H9 (cell line): ENCODE data around the gene STK24. TPM values are rescaled to one million over a fixed set of nuclear protein-coding genes. Genes with fewer than 3 reads are reported as not detected.

Experiments
- DNase-seq: peaks from one replicate; pipeline ENCODE4 v3.0.0-alpha.2; 2017
- H2AFZ ChIP-seq: one replicate; pipeline ENCODE4 v1.6.1; 2013; ENCODE audit warnings: mild to moderate bottlenecking, low read length, control low read depth, moderate library complexity
- H2AK5ac ChIP-seq: 2 replicates; pipeline ENCODE4 v1.6.1; 2013; ENCODE audit warnings: low read length, control low read depth, mixed read lengths; ENCODE audit not compliant: insufficient read length
- H2BK120ac ChIP-seq: one replicate; pipeline ENCODE4 v1.6.1; 2013; ENCODE audit warnings: low read depth, mild to moderate bottlenecking, low read length, control low read depth, inconsistent platforms; ENCODE audit not compliant: poor library complexity, severe bottlenecking
- H2BK12ac ChIP-seq: 2 replicates; pipeline ENCODE4 v1.6.1; 2013; ENCODE audit warnings: low read length, control low read depth, mixed read lengths, low read depth; ENCODE audit not compliant: insufficient read length
- H2BK15ac ChIP-seq: 2 replicates; pipeline ENCODE4 v1.6.1; 2013; ENCODE audit warnings: low read depth, low read length, control low read depth
- H2BK20ac ChIP-seq: one replicate; pipeline ENCODE4 v1.6.1; 2013; ENCODE audit warnings: low read depth, mild to moderate bottlenecking, low read length, control low read depth, inconsistent platforms; ENCODE audit not compliant: poor library complexity, severe bottlenecking
- H2BK5ac ChIP-seq: 2 replicates; pipeline ENCODE4 v1.6.1; 2013; ENCODE audit warnings: low read length, control low read depth, mixed read lengths; ENCODE audit not compliant: insufficient read length
- H3K14ac ChIP-seq: 2 replicates; pipeline ENCODE4 v1.6.1; 2013; ENCODE audit warnings: low read length, control low read depth; ENCODE audit not compliant: insufficient read depth
- H3K18ac ChIP-seq: 2 replicates; pipeline ENCODE4 v1.6.1; 2013; ENCODE audit warnings: low read depth, mild to moderate bottlenecking, mixed read lengths, low read length, control low read depth; ENCODE audit not compliant: insufficient read length
- H3K23ac ChIP-seq: 2 replicates; pipeline ENCODE4 v1.6.1; 2013; ENCODE audit warnings: low read length, control low read depth, mixed read lengths, low read depth; ENCODE audit not compliant: insufficient read length
- H3K23me2 ChIP-seq: 2 replicates; pipeline ENCODE4 v1.6.1; 2013; ENCODE audit warnings: low read depth, mild to moderate bottlenecking, mixed read lengths, low read length, control low read depth; ENCODE audit not compliant: insufficient read length, poor library complexity, severe bottlenecking
- H3K27ac ChIP-seq: 2 replicates; pipeline ENCODE4 v1.5.1; 2013; ENCODE audit warnings: low read length, control low read depth, mixed read lengths, low read depth; ENCODE audit not compliant: insufficient read length
- H3K27me3 ChIP-seq: 2 replicates; pipeline ENCODE4 v1.6.1; 2013; ENCODE audit warnings: low read length, control low read depth, inconsistent platforms; ENCODE audit not compliant: insufficient read depth
- H3K4ac ChIP-seq: 2 replicates; pipeline ENCODE4 v1.6.1; 2013; ENCODE audit warnings: low read depth, mild to moderate bottlenecking, control low read depth, inconsistent platforms, low read length, moderate library complexity
- H3K4me1 ChIP-seq: 2 replicates; pipeline ENCODE4 v1.6.1; 2013; ENCODE audit warnings: low read length, control low read depth, inconsistent platforms; ENCODE audit not compliant: insufficient read depth
- H3K4me2 ChIP-seq: 2 replicates; pipeline ENCODE4 v1.6.1; 2013; ENCODE audit warnings: low read length, control low read depth, mixed read lengths; ENCODE audit not compliant: insufficient read length, insufficient read depth
- H3K56ac ChIP-seq: 2 replicates; pipeline ENCODE4 v1.6.1; 2013; ENCODE audit warnings: low read depth, mild to moderate bottlenecking, mixed read lengths, low read length, control low read depth; ENCODE audit not compliant: insufficient read length
- H3K79me1 ChIP-seq: 2 replicates; pipeline ENCODE4 v1.6.1; 2013; ENCODE audit warnings: low read depth, mild to moderate bottlenecking, moderate library complexity, low read length, control low read depth, inconsistent platforms; ENCODE audit not compliant: insufficient read depth, poor library complexity, severe bottlenecking
- H3K79me2 ChIP-seq: 2 replicates; pipeline ENCODE4 v1.6.1; 2013; ENCODE audit warnings: low read length, control low read depth, inconsistent platforms; ENCODE audit not compliant: insufficient read depth
- H3K9ac ChIP-seq: 2 replicates; pipeline ENCODE4 v1.6.1; 2013; ENCODE audit warnings: low read length, control low read depth, mixed read lengths; ENCODE audit not compliant: insufficient read length; ENCODE audit errors: extremely low read depth
- H3K9me3 ChIP-seq: one replicate; pipeline ENCODE4 v1.6.1; 2013; ENCODE audit warnings: low read depth, low read length, inconsistent platforms; ENCODE audit not compliant: control insufficient read depth
- H3T11ph ChIP-seq: one replicate; pipeline ENCODE4 v1.6.1; 2013; ENCODE audit warnings: mild to moderate bottlenecking, low read length, control low read depth, inconsistent platforms
- H4K20me1 ChIP-seq: one replicate; pipeline ENCODE4 v1.6.1; 2013; ENCODE audit not compliant: control insufficient read depth, insufficient read length, insufficient read depth
- H4K5ac ChIP-seq: 2 replicates; pipeline ENCODE4 v1.6.1; 2013; ENCODE audit warnings: low read depth, mild to moderate bottlenecking, mixed read lengths, low read length, control low read depth; ENCODE audit not compliant: insufficient read length
- H4K8ac ChIP-seq: replicated peaks from 2 replicates; pipeline ENCODE4 v1.6.1; 2013; ENCODE audit warnings: low read length, control low read depth, mixed read lengths, low read depth; ENCODE audit not compliant: insufficient read length
- H4K91ac ChIP-seq: 2 replicates; pipeline ENCODE4 v1.6.1; 2013; ENCODE audit warnings: low read depth, mild to moderate bottlenecking, moderate library complexity, mixed read lengths, low read length, control low read depth; ENCODE audit not compliant: insufficient read length
- H3K27ac Mint-ChIP-seq, 3 experiments: 2 replicates in 2 of 3; 3 replicates in 1 of 3; pipeline ENCODE4 v1.8.0; 2020 to 2021; ENCODE audit warnings: mixed read lengths in 3 of 3, mild to moderate bottlenecking in 1 of 3, moderate library complexity in 1 of 3
- H3K27me3 Mint-ChIP-seq: 2 replicates; pipeline ENCODE4 v1.8.0; 2021; ENCODE audit warnings: low read depth, mild to moderate bottlenecking, moderate library complexity, mixed read lengths
- H3K36me3 Mint-ChIP-seq, 3 experiments: 2 replicates in 2 of 3; 3 replicates in 1 of 3; pipeline ENCODE4 v1.8.0; 2020 to 2021; ENCODE audit warnings: low read depth in 3 of 3, mixed read lengths in 3 of 3; ENCODE audit not compliant: insufficient read depth in 1 of 3
- H3K4me1 Mint-ChIP-seq, 2 experiments: 2 replicates each; pipeline ENCODE4 v1.8.0; 2020; ENCODE audit warnings: mixed read lengths in 2 of 2
- H3K4me3 Mint-ChIP-seq, 2 experiments: 2 replicates in 1 of 2; 3 replicates in 1 of 2; pipeline ENCODE4 v1.8.0; 2020 to 2021; ENCODE audit warnings: mild to moderate bottlenecking in 2 of 2, mixed read lengths in 2 of 2, moderate library complexity in 1 of 2
- H3K9me3 Mint-ChIP-seq, 2 experiments: 2 replicates in 1 of 2; 3 replicates in 1 of 2; pipeline ENCODE4 v1.8.0; 2020; ENCODE audit warnings: mild to moderate bottlenecking in 2 of 2, mixed read lengths in 2 of 2, moderate library complexity in 1 of 2
- WGBS: extraction: QIAGEN DNeasy Blood & Tissue Kit; methylation state at CpG from one replicate; pipeline ENCODE4 v1.1.7; 2013; ENCODE audit warnings: missing lambda C conversion rate, low lambda C conversion rate, mixed read lengths; ENCODE audit not compliant: insufficient read length; ENCODE audit errors: extremely low coverage; 5-methylcytosine and 5-hydroxymethylcytosine counted together
- total RNA-seq: library from RNA; stranded (reverse); gene quantifications from 2 replicates; pipeline ENCODE4 v1.2.1, GENCODE V29; 2021
- TF ChIP-seq, protein P1 (sequence below): fragments of 200-600 bp; sonication (generic); conservative IDR thresholded peaks from 3 replicates; pipeline ENCODE4 v1.8.0; 2021; ENCODE audit warnings: antibody characterized with exemption, mild to moderate bottlenecking

Gene STK24
- total RNA-seq, 1 experiment from 2014 or later, result 134 TPM

DNA sequence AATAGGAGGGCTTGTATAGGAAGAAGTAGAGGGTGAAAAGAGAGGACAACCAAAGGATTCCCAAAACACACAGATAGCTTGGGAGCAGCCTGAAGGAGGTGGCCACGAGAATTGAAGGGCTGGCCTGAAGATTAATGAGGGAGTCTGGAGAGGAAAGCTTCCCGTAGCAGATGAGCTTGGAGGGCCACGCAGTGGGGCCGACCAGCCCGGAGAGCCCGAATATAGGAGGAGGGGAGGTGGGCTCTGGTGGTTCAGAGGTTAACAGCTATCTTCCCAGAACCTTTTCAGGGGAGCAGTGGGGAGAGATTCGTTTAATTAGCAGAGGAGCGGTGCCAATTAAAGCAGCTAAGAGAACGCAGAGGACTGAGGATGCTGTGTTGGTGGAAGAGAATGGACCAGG lies 154.9 kb downstream of the STK24 start:
- H3K79me1 ChIP-seq, result no peaks in the 10 kb centered on the region
- H4K20me1 ChIP-seq, result no peaks in the 10 kb centered on the region
- H3K23me2 ChIP-seq, result no peaks in the 10 kb centered on the region
- H3K4me1 ChIP-seq, result no peaks in the 10 kb centered on the region
- no peak overlapping the region for H2BK120ac ChIP-seq
- no peak overlapping the region for H3K4ac ChIP-seq
- H2BK15ac ChIP-seq, result no peak overlapping the region
- H3K56ac ChIP-seq, result no peak overlapping the region
- no peak overlapping the region for H2AK5ac ChIP-seq
- H3K9me3 ChIP-seq, result no peaks in the 10 kb centered on the region
- Mint-ChIP-seq H3K36me3 (peaks cover 12 to 44% (median 39%) of the 10 kb centered on the region in 3 experiments; a peak in 6 of 7 replicates), H3K27me3 (no peaks in the 10 kb centered on the region), H3K9me3 (no peaks in the 10 kb centered on the region), H3K27ac (peak overlapping the region in 1 of 3 experiments; percentile 72; a peak in 2 of 7 replicates), H3K4me1 (no peaks in the 10 kb centered on the region), H3K4me3 (no peak overlapping the region)
- no CpG with 5 or more reads among the region's 9 CpGs for WGBS
- DNase-seq, result no peak
- H2BK12ac ChIP-seq, result no peak overlapping the region
- no peak overlapping the region for H4K5ac ChIP-seq
- H4K91ac ChIP-seq, result no peak overlapping the region
- no peak overlapping the region for H4K8ac ChIP-seq
- no peak overlapping the region for H3K23ac ChIP-seq
- H3K9ac ChIP-seq, result no peak overlapping the region
- H3K4me2 ChIP-seq, result no peak overlapping the region
- H2AFZ ChIP-seq, result no peak overlapping the region
- no peak overlapping the region for H3K18ac ChIP-seq
- no peak overlapping the region for H2BK20ac ChIP-seq
- no peak overlapping the region for H3T11ph ChIP-seq
- no peaks in the 10 kb centered on the region for H3K27me3 ChIP-seq
- H3K79me2 ChIP-seq, result no peaks in the 10 kb centered on the region
- no peak overlapping the region for H3K14ac ChIP-seq
- H2BK5ac ChIP-seq, result no peak overlapping the region
- H3K27ac ChIP-seq, result no peak overlapping the region
- TF ChIP-seq, protein P1, sequence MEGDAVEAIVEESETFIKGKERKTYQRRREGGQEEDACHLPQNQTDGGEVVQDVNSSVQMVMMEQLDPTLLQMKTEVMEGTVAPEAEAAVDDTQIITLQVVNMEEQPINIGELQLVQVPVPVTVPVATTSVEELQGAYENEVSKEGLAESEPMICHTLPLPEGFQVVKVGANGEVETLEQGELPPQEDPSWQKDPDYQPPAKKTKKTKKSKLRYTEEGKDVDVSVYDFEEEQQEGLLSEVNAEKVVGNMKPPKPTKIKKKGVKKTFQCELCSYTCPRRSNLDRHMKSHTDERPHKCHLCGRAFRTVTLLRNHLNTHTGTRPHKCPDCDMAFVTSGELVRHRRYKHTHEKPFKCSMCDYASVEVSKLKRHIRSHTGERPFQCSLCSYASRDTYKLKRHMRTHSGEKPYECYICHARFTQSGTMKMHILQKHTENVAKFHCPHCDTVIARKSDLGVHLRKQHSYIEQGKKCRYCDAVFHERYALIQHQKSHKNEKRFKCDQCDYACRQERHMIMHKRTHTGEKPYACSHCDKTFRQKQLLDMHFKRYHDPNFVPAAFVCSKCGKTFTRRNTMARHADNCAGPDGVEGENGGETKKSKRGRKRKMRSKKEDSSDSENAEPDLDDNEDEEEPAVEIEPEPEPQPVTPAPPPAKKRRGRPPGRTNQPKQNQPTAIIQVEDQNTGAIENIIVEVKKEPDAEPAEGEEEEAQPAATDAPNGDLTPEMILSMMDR, result no peak
